Thoracic aorta (tissue), 2 donors: ENCODE results near the gene ARFRP1. TPM values are rescaled to one million over a fixed set of nuclear protein-coding genes. Genes with fewer than 3 reads are reported as not detected.

Experiments used
- ATAC-seq: fragments of 150-250 bp; one replicate; pipeline ENCODE4 v1.8.0; 2017; ENCODE audit warnings: low read depth; ENCODE audit not compliant: insufficient number of reproducible peaks, low FRiP score
- DNase-seq: peaks from one replicate; pipeline ENCODE4 v3.0.0-alpha.2; 2020; ENCODE audit warnings: low spot score
- H3K27ac ChIP-seq, 2 donors: fragments of 200-600 bp; sonication (generic); 1 replicate in 1 of 2; 2 replicates in 1 of 2; pipeline ENCODE4 v1.5.1; 2016; ENCODE audit warnings: mild to moderate bottlenecking in 2 of 2, moderate library complexity in 2 of 2
- H3K27me3 ChIP-seq: fragments of 200-600 bp; sonication (generic); replicated peaks from 2 replicates; pipeline ENCODE4 v1.6.0; 2016; ENCODE audit warnings: mild to moderate bottlenecking; ENCODE audit not compliant: insufficient read depth
- H3K36me3 ChIP-seq: fragments of 200-600 bp; sonication (generic); one replicate; pipeline ENCODE4 v1.5.1; 2016
- H3K4me1 ChIP-seq, 2 donors: fragments of 200-600 bp; sonication (generic); 1 replicate in 1 of 2; 2 replicates in 1 of 2; pipeline versions ENCODE4 v1.5.1 to v1.6.0; 2016; ENCODE audit warnings: low read depth in 2 of 2, mild to moderate bottlenecking in 1 of 2; ENCODE audit not compliant: control insufficient read depth in 1 of 2
- H3K4me3 ChIP-seq: fragments of 200-600 bp; sonication (generic); 2 replicates; pipeline ENCODE4 v1.5.1; 2016; ENCODE audit warnings: mild to moderate bottlenecking
- H3K9me3 ChIP-seq: fragments of 200-600 bp; sonication (generic); 2 replicates; pipeline ENCODE4 v1.5.1; 2016
- CTCF ChIP-seq: fragments of 200-600 bp; sonication (generic); IDR thresholded peaks from one replicate; pipeline ENCODE4 v1.5.1; 2019; ENCODE audit warnings: antibody characterized with exemption
- total RNA-seq, 2 donors: library from RNA; depleted of rRNA; stranded (reverse); fragments of >200 nt; gene quantifications; one replicate each; pipeline versions ENCODE4 v1.1.0 to v1.2.3, GENCODE V29; 2016

The ARFRP1 gene
- total RNA-seq, 2 donors from 2014 or later: 56.4 to 57.8 TPM

GRCh38 chr20:63748934-63749270 is 41.1 kb upstream of the ARFRP1 start:
- no peaks in the 10 kb centered on the region for H3K27me3 ChIP-seq
- H3K9me3 ChIP-seq: no peaks in the 10 kb centered on the region
- TF ChIP-seq CTCF: no peak
- H3K36me3 ChIP-seq: peaks cover under 1% of the 10 kb centered on the region
- no peak for ATAC-seq
- H3K4me1 ChIP-seq: peaks cover 0 to 6% of the 10 kb centered on the region in 2 donors
- no peak overlapping the region for H3K27ac ChIP-seq
- H3K4me3 ChIP-seq: no peak overlapping the region
- DNase-seq: no peak

GRCh38 chr20:63748070-63748933 is 40.5 kb upstream of the ARFRP1 start:
- Histone ChIP-seq H3K4me1 (peaks cover 0 to 6% of the 10 kb centered on the region in 2 donors), H3K27ac (no peak overlapping the region), H3K4me3 (no peak overlapping the region), H3K27me3 (no peaks in the 10 kb centered on the region), H3K9me3 (no peaks in the 10 kb centered on the region), H3K36me3 (peaks cover 7% of the 10 kb centered on the region)
- no peak for TF ChIP-seq CTCF
- ATAC-seq (no peak), DNase-seq (no peak)

GRCh38 chr20:63747622-63748069 is 39.9 kb upstream of the ARFRP1 start:
- Histone ChIP-seq H3K9me3 (no peaks in the 10 kb centered on the region), H3K4me1 (peaks cover 0 to 6% of the 10 kb centered on the region in 2 donors), H3K27ac (no peak overlapping the region), H3K36me3 (peaks cover 12% of the 10 kb centered on the region), H3K27me3 (no peaks in the 10 kb centered on the region), H3K4me3 (no peak overlapping the region)
- TF ChIP-seq CTCF: no peak
- no peak for DNase-seq
- ATAC-seq: no peak

- Histone ChIP-seq H3K36me3 (peaks cover 16% of the 10 kb centered on the region), H3K27ac (no peak overlapping the region), H3K9me3 (no peaks in the 10 kb centered on the region), H3K27me3 (no peaks in the 10 kb centered on the region), H3K4me1 (peaks cover under 1 to 8% of the 10 kb centered on the region in 2 donors), H3K4me3 (no peak overlapping the region)
- ATAC-seq (no peak), DNase-seq (no peak)
- TF ChIP-seq CTCF: no peak
Observed at GRCh38 chr20:63746751-63747315, 39.1 kb upstream of the ARFRP1 start.

- H3K4me1 ChIP-seq: peaks cover 7 to 15% of the 10 kb centered on the region in 2 donors
- no peaks in the 10 kb centered on the region for H3K27me3 ChIP-seq
- no peak overlapping the region for H3K4me3 ChIP-seq
- no peak for TF ChIP-seq CTCF
- ATAC-seq (no peak), DNase-seq (no peak)
- H3K27ac ChIP-seq: no peak overlapping the region
- H3K36me3 ChIP-seq: peaks cover 22% of the 10 kb centered on the region
- H3K9me3 ChIP-seq: no peaks in the 10 kb centered on the region
Observed at GRCh38 chr20:63745961-63746731, 38.4 kb upstream of the ARFRP1 start.
